ENCODE results near the gene SMAD3.

DNA sequence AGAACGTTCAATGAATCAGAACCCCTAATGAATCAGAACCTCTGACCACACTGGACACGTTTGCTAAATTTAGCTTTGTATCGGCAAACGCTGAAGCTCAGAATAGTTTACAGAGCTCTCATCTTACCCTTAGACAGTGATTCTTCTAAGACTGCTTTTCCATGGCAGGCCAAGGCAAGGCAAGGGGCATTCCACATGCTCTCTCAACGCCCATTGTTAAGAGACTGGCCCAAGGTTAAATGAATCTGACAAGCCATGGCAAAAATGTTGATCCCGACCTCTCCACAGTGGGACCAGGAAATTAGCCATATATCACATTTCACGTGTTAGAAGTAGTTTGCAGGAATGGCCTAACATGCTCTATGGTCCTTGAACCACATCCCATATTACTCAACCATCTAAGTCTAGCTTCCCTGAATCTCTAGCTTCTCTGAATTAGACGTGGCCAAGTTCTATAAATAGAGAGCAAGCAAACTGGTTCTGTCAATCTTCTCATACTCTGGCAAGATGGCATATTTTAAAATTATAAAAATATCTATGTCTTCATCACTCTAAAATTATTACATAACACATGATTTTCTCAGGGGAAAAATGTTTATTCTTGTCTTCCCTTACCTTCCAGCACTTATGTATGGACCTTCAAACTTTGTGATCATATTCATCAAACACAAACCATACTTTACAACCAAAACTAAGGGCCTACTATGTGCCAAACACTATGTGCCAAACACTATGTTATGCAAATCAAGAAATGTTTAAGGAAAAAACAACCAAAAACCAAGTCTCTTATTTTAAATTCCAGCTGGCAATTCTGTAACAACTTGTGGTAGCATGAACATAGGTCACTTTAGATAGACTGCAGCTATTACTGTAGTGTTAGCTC, 134.7 kb downstream of the SMAD3 start:
- TF ChIP-seq, protein P1, sequence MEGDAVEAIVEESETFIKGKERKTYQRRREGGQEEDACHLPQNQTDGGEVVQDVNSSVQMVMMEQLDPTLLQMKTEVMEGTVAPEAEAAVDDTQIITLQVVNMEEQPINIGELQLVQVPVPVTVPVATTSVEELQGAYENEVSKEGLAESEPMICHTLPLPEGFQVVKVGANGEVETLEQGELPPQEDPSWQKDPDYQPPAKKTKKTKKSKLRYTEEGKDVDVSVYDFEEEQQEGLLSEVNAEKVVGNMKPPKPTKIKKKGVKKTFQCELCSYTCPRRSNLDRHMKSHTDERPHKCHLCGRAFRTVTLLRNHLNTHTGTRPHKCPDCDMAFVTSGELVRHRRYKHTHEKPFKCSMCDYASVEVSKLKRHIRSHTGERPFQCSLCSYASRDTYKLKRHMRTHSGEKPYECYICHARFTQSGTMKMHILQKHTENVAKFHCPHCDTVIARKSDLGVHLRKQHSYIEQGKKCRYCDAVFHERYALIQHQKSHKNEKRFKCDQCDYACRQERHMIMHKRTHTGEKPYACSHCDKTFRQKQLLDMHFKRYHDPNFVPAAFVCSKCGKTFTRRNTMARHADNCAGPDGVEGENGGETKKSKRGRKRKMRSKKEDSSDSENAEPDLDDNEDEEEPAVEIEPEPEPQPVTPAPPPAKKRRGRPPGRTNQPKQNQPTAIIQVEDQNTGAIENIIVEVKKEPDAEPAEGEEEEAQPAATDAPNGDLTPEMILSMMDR (conservative IDR thresholded peaks at IDR 0.05) = no peak
- TF ChIP-seq EZH2 (IDR thresholded peaks at IDR 0.05; ENCODE audit: low read depth) = no peak

All from PC-9 (cell line).